Osteoblast (primary cell): Measurements from ENCODE around the gene DNAJC12. TPM values are rescaled to one million over a fixed set of nuclear protein-coding genes. Genes with fewer than 3 reads are reported as not detected.
A peak's percentile ranks its signal among the peaks of the same experiment; 100 is the strongest.

Experiments
- DNase-seq: peaks from one replicate; pipeline ENCODE4 v3.0.0; 2011; ENCODE audit warnings: low spot score, mixed read lengths; ENCODE audit not compliant: insufficient read length; ENCODE audit errors: missing footprints
- H2AFZ ChIP-seq: 2 replicates; pipeline ENCODE4 v1.6.0; 2011; ENCODE audit warnings: mild to moderate bottlenecking, low read length
- H3K27ac ChIP-seq: 2 replicates; pipeline ENCODE4 v1.5.1; 2011; ENCODE audit warnings: mild to moderate bottlenecking, low read depth, low read length, moderate library complexity
- H3K27me3 ChIP-seq: 2 replicates; pipeline ENCODE4 v1.6.0; 2012; ENCODE audit warnings: mild to moderate bottlenecking, control low read depth, inconsistent platforms, low read length, moderate library complexity; ENCODE audit not compliant: insufficient read depth
- H3K36me3 ChIP-seq: 2 replicates; pipeline ENCODE4 v1.5.1; 2011; ENCODE audit warnings: mild to moderate bottlenecking, low read length, control low read depth, moderate library complexity; ENCODE audit not compliant: insufficient read depth
- H3K4me1 ChIP-seq: 2 replicates; pipeline ENCODE4 v1.5.1; 2011; ENCODE audit warnings: mild to moderate bottlenecking, low read length, control low read depth, moderate library complexity; ENCODE audit not compliant: insufficient read depth
- H3K4me2 ChIP-seq: 2 replicates; pipeline ENCODE4 v1.6.0; 2011; ENCODE audit warnings: mild to moderate bottlenecking, low read length; ENCODE audit not compliant: insufficient read depth
- H3K4me3 ChIP-seq: fragments of 200-600 bp; sonication (generic); 3 replicates; pipeline ENCODE4 v1.5.1; 2012; ENCODE audit warnings: mild to moderate bottlenecking, low read length, inconsistent platforms; ENCODE audit not compliant: insufficient read depth
- H3K79me2 ChIP-seq: 2 replicates; pipeline ENCODE4 v1.6.0; 2012; ENCODE audit warnings: mild to moderate bottlenecking, low read length, control low read depth, inconsistent platforms; ENCODE audit not compliant: insufficient read depth
- H3K9me3 ChIP-seq: 2 replicates; pipeline ENCODE4 v1.5.1; 2011; ENCODE audit warnings: low read depth, low read length, control low read depth
- H4K20me1 ChIP-seq: 2 replicates; pipeline ENCODE4 v1.6.0; 2012; ENCODE audit warnings: mild to moderate bottlenecking, low read length, control low read depth; ENCODE audit not compliant: insufficient read depth
- total RNA-seq: library from RNA; depleted of rRNA; stranded (reverse); fragments of >200 nt; gene quantifications from 2 replicates; pipeline ENCODE4 v1.2.3, GENCODE V29; 2012
- TF ChIP-seq, protein P1 (sequence below): IDR thresholded peaks from 2 replicates; pipeline ENCODE4 v1.5.1; 2011; ENCODE audit warnings: mild to moderate bottlenecking, low read depth, low read length, moderate library complexity; ENCODE audit errors: extremely low read depth

The DNAJC12 gene
- total RNA-seq, 1 donor, result 4.0 TPM

- Histone ChIP-seq H3K36me3 (no peaks in the 10 kb centered on the region), H3K27me3 (no peaks in the 10 kb centered on the region), H3K9me3 (no peaks in the 10 kb centered on the region), H4K20me1 (no peaks in the 10 kb centered on the region), H3K79me2 (no peaks in the 10 kb centered on the region), H3K4me2 (no peak overlapping the region), H2AFZ (no peak overlapping the region), H3K4me3 (no peak overlapping the region), H3K27ac (no peak overlapping the region), H3K4me1 (peaks cover 5% of the 10 kb centered on the region)
- no peak for DNase-seq
- TF ChIP-seq, protein P1, sequence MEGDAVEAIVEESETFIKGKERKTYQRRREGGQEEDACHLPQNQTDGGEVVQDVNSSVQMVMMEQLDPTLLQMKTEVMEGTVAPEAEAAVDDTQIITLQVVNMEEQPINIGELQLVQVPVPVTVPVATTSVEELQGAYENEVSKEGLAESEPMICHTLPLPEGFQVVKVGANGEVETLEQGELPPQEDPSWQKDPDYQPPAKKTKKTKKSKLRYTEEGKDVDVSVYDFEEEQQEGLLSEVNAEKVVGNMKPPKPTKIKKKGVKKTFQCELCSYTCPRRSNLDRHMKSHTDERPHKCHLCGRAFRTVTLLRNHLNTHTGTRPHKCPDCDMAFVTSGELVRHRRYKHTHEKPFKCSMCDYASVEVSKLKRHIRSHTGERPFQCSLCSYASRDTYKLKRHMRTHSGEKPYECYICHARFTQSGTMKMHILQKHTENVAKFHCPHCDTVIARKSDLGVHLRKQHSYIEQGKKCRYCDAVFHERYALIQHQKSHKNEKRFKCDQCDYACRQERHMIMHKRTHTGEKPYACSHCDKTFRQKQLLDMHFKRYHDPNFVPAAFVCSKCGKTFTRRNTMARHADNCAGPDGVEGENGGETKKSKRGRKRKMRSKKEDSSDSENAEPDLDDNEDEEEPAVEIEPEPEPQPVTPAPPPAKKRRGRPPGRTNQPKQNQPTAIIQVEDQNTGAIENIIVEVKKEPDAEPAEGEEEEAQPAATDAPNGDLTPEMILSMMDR, result no peak
Observed at GRCh38 chr10:67816719-67817118, 21.3 kb downstream of the DNAJC12 start.

- Histone ChIP-seq H3K9me3 (no peaks in the 10 kb centered on the region), H3K27me3 (no peaks in the 10 kb centered on the region), H3K79me2 (no peaks in the 10 kb centered on the region), H3K36me3 (no peaks in the 10 kb centered on the region), H3K4me1 (peaks cover 5% of the 10 kb centered on the region), H3K27ac (no peak overlapping the region), H3K4me3 (no peak overlapping the region), H2AFZ (no peak overlapping the region), H4K20me1 (no peaks in the 10 kb centered on the region), H3K4me2 (no peak overlapping the region)
- peak; percentile 70 for DNase-seq
- TF ChIP-seq, protein P1, result no peak
Observed at GRCh38 chr10:67815571-67816059, 22.4 kb downstream of the DNAJC12 start.

DNA sequence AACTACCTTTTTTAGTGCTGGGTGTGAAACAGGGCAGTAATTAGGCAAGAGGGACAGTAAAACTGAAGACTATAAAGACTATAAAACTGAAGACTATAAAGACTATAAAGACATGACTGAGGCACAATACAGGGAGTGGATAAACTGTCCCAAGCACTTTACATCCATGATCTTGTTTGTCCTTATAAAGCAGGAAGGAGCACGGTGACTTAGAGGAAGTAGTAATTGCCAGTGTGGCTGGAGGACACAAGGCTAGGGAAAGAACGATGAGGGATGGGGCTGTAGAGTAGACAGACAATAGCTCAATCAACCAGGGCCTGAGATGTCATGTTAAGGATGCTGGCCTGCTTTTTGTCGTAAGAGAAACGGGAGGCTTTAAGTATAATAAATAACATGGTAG is 26.0 kb downstream of the DNAJC12 start:
- no peaks in the 10 kb centered on the region for H3K36me3 ChIP-seq
- H2AFZ ChIP-seq, result peak overlapping the region; percentile 2
- TF ChIP-seq, protein P1, result no peak
- H3K4me2 ChIP-seq, result no peak overlapping the region
- H3K4me3 ChIP-seq, result no peak overlapping the region
- no peaks in the 10 kb centered on the region for H3K27me3 ChIP-seq
- H3K79me2 ChIP-seq, result no peaks in the 10 kb centered on the region
- H4K20me1 ChIP-seq, result no peaks in the 10 kb centered on the region
- H3K27ac ChIP-seq, result no peak overlapping the region
- peak; percentile 27 for DNase-seq
- H3K9me3 ChIP-seq, result no peaks in the 10 kb centered on the region
- peaks cover 2% of the 10 kb centered on the region for H3K4me1 ChIP-seq

DNA sequence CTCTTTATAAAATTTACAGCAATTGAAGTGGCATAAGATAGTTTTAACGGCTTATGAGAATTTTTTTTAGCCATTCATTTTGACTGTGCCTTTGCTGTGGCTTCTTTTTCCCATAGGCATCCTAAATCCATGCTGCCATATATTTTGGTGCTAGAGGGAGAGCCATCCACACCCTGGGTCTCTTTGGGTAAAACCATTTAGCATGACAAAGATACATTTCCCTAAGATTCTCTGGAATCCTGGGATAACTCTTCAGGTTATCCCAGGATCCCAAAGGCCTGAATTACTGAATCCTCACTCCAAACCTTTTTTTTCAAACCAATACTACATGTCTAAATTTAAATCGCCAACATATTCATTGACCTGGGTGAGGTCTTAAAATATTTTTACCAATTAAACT is 28.9 kb downstream of the DNAJC12 start:
- Histone ChIP-seq H3K27me3 (no peaks in the 10 kb centered on the region), H3K4me1 (no peaks in the 10 kb centered on the region), H3K27ac (no peak overlapping the region), H3K36me3 (no peaks in the 10 kb centered on the region), H3K4me3 (no peak overlapping the region), H4K20me1 (no peaks in the 10 kb centered on the region), H3K9me3 (no peaks in the 10 kb centered on the region), H3K79me2 (no peaks in the 10 kb centered on the region), H2AFZ (no peak overlapping the region), H3K4me2 (no peak overlapping the region)
- TF ChIP-seq, protein P1, result no peak
- DNase-seq, result no peak
